GM21390 (cell line): ENCODE results near the gene P4HA2.

Experiments
- ATAC-seq: cut with Tn5 transposase; IDR thresholded peaks from one replicate; pipeline ENCODE4 v1.9.1; 2021; ENCODE audit not compliant: unreplicated experiment

The P4HA2 gene

DNA sequence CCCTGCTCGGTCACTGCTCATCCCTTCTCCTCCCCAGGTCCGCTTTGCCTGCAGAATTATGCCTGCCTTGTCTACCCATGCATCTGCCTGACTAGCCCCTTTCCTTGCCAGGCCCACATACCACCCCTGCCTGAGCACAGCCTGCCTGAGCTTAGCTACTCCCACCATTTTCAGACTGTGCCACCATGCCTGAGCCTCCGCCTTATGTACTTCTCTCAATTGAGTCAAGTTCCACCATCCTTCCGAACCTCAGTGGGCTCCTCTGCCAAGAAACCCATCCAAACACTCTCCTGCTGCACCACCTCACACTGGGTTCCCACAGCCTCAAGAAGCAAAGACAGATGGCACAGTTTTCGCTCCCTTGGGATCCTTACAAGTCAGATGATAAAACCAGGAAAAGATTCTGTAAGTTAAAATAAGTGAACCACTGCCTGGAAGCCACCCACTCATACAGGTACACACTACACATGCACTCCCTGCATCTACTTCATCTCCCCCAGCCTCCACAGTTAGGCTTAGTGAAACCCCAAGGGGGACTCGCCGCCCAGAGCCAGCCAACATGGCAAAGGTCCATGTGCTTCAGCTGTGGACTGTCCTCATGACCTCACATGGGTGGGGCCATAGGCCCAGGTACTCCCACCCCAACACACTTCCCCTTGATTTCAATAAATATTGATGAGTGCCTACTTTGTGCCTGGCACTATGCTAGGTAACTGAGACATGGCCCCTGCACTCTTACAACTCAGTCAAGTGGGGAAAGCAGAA is 23.1 kb downstream of the P4HA2 start:
- ATAC-seq: no peak

DNA sequence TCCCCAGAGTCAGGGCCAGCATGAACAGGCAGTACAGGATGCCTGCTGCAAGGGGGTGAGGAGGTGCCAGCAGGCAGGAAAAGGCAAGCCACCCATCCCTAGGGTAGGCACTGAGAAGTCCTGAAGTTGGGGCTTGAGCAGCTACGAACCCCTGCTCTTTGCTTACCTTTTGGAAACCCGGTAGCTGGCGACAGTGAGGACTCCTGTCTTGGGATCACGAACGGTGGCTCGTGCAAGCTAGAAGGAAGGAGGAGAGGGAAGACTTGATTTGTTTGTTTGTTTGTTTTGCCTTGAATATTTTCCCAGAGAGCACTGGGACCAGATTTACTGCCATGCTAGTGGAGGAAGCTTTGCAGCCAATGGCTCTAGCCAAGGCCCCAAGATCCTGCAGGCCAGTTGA is 23.7 kb downstream of the P4HA2 start:
- ATAC-seq: no peak

DNA sequence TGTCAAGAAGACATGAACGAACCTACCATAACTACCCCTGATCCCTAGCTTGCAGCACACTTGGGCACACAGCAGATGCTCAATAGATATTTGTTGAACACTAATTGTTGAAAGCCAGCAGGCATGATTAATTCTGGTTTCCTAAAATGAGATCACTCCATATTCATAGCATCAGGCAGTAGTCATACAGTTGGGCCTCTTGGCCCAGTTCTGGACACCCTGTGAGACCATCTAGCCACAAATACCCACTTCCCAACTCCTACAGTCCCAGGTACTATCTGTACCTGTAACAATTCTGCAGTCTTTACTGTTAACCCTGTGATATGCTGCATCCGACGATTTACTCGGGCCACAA is 24.2 kb downstream of the P4HA2 start:
- no peak for ATAC-seq

DNA sequence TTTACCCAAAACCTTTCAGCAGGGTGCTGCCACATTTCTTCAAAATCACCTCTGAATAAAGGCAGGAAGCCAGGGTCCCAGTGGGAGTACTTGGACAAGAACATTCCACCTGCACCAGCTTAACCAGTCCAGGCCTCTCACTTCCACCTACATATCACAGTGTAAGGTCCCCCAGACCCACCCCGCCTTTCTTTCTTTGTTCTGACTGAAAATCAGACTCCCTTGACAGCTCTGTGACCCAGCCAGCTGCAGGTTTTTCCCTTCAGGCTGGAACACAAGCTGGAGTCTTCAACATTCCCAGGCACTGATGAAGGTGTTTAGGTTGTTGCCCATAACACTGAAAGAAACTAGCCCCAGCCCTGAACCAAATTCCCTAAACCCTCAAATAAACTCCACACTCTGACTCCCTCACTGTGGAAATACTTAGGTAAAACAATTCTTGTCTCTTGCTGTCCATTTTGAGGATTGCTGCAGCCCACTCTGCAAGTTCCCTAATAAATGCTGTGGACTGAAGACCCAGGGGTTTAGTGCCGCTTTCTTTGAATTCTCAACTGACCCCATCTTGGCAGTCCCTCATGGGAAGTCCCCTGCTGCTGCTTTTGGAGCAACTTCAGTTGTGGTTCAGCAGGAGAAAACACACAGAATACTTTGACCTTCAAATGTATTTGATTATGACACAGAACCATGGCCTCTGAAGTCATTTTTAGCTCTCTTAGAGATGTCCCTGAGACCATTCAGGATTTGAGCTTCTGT is 24.8 kb downstream of the P4HA2 start:
- ATAC-seq: no peak

DNA sequence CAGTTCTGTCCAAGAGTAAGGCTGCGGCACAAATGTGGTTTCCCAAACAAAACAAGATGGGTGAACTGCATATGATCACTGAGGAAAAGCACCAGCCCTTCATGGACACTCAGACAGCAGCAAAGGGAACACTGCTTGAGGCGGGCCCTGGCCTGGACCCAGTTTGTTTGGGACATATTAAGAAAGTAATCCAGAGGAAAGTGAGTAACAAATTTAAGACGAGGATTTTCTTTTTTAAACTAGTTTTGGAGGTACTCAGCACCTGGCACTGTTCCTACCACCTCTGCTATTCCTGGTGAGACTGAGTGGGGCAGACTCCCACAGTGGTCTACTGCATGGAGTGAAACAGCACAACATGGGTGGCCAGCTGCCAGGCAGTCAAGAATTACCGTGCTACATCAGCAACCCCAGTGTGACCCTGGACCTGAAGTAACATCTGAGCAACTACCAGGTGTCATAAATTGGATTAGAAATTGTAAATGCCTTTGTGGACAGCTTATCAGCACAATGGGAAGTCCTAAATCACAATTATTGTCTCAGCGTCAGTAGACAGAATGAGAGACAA is 28.5 kb downstream of the P4HA2 start:
- no peak for ATAC-seq

DNA sequence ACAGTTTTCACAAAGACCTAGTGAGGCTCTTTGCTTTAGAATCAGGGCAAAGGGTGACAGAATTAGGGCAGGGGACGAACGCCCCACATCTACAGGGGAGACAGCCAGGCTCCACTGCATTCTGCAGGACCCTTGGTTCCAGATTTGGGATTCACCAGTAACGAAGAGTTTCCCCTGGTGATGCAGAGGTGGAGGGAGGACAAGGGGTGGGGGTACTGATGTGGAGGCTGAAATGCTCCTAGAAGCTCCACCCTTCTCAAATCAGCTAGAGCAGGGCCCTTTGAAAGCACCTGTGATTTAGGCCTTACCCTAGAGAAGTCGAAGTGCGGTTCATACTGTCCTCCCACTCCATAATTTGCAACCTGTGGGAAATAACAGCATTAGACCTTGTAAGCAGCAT is 29.1 kb downstream of the P4HA2 start:
- no peak for ATAC-seq

DNA sequence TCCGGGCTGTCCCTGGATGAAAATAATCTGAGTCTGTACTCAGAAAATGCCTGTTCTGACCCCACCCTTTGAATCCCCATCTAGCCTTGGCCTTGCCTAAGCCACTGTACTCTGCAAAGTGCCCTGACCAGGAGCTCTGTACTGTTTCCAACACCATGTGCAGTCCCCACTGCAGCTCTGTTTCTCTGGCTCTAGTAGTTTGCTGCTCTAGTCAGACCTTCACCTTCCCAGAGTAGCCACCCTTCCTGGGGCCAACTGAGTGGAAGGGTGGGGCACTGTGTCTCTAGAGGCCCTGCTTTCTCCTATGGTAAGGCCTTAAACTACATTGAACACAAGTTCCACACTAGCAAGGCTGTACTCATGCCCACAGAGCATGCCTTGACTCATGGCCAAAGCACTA is 31.9 kb downstream of the P4HA2 start:
- ATAC-seq: no peak

DNA sequence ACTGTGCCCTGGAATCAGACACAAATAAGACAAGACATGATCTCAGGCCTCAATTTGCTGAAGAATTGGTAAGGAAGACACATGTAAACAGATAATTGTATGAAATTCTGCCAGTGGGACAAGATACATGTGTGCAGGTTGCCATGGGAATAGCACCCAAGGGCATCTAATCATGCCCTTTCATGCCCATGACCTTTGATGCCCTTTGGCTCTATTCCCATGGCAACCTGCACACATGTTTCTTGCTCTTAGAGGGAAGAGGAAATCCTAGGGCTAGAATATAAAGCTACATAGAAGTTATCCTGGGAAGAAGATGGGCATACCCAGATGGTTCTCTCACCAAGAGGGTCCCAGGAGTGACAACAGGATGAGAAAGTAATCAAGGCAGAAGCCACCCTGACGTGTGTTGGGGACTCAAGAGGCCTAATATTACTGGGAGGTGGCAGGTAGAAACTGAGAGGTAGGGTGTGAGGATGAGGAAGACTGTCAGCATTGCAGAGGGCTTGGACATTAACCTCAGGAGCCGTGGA is 34.4 kb downstream of the P4HA2 start:
- no peak for ATAC-seq

DNA sequence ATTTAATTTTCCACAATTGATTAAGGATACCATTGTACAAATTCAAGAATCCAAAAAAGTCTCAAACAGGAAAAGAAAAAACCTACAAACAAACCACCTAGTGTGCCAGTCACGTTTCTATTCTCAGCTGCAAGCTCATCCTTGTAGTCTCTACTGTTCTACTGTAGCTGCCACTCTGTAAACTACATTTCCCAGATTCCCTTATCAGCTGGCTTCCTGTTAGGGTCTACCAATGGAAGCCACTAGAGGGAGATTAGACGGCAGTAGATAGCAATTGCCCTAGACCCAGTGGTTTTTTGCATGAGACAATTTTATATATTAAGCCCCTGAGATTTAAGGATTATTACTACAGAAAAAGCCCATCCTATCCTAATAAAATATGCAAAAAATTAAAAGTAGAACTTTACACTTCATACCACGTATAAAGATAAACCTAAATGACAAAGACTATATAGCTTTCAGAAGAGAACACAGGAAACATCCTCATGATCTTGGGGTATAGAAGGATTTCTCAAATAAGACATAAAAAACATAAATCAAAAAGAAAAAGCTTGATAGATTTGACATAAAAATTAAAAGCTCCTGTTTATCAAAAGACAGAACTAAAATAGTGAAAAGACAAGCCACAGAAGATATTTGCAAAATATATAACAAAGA is 37.4 kb downstream of the P4HA2 start:
- peak; percentile 93 for ATAC-seq

DNA sequence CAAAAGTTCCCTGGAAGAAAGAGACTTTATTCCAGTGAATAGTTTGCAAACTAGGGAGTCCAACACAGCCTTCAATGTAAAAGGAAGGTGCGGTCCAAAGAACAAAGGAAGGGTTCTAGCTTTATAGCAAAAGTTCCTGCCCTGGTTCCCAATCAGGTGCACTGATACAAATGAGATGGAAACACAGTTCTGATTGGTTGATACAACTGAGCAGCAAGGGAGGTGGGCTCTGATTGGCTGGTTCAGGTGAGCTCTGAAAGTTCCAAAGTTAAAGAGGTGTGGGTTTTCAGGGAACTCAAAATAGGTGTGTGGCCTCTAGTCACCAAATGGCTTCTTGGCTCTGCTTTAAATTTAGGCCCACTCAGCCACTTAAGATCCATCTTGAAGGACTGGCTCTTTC is 43.1 kb downstream of the P4HA2 start:
- no peak for ATAC-seq

DNA sequence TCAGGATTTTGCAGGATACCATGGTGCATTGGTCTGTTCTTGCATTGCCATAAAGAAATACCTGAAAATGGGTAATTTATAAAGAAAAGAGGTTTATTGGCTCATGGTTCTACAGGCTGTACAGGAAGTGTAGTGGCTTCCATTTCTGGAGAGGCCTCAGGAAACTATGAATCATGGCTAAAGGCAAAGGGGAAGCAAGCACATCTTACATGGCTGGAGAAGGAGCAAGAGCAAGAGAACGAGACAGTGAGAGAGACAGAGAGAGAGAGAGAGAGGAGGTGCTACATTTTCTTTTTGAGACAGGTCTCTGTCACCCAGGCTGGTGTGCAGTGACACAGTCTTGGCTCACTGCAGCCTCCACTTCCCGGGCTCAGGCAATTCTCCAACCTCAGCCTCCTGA is 43.9 kb downstream of the P4HA2 start:
- ATAC-seq: no peak

DNA sequence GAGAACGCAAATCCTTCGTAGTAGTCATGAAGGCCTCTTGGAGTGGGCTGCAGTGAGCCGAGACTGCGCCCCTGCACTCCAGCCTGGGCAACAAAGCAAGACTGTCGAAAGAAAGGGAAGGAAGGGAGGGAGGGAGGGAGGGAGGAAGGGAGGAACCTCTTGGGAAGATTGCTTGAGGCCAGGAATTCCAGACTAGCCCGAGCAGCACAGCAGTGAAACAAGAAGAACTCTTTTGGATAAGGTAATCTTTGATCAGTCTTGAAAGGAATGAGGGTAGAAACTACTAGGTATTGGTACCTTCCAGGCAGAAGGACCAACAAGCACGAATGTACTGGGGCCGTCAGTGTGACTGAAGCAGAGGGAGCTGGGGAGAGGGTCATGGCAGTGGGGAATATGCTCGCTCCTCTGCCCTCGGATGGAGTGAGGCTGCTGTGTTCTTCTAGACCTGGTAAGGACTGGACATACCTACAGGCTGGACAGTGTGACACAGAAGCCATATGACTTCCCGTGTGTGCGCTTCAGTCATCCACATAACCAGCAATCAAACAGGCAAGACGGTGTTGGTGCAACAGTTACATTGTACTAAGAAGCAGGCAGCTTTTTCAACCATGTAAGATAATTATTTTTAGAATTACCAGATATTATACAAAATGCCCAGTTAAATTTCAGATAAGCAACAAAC is 45.2 kb downstream of the P4HA2 start:
- ATAC-seq: no peak

DNA sequence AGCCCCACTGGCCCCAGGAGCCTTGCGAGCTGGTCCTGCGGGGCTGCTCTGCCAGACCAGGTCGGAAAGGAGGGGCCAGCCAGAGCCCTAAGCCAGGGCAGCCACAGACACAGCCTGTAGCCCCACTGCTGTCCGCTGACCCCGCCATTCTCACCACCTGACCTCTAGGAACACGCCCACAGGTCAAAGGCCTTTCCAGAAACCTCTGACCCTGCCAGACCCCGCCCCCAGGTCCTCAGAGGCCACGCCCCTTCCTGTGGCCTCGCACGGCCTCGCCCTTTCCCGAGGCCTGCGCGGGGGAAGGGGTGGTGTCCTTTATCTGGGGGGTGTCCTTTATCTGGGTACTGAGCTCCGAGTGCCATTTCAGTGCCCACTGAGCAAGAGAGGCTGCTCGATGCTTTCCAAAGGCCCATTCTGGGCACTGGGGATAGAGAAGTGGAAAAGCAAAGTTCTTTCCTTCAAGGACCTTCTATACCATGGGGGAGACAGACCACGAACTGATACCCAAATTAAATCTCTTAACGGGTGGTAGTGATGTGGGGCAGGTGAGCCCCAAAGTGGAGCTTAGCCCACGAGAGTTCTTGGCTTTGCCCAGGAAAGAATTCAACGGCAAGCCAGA is 46.5 kb downstream of the P4HA2 start:
- ATAC-seq: no peak

DNA sequence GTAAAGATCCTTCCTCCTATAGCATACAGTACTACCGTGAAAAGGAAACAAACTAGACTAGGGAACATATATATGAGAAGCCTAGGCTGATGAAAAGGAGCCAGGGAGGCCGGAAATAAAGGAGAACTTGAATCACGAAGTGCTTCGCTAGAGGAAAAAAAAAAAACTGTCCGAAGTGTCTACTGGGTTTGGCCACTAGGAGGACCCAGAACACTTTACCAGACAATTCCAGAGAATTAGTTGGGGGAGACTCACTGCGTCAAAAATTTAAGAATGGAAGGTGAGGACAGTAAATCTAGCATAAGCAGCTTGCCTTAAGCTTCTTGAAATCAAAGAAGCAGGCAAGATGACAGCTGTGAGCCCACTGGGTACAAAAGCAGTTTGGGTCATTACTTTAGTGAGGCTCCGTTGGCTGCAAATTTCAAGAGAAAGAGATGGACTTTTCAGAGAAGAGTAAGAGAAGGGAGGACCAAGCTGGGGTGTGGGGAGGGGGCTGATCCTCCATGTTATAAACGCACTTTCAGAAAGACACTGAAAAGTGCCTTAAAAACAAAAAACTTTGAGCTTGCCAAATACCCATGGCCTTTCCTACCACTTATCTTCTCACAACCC is 47.4 kb downstream of the P4HA2 start:
- no peak for ATAC-seq

DNA sequence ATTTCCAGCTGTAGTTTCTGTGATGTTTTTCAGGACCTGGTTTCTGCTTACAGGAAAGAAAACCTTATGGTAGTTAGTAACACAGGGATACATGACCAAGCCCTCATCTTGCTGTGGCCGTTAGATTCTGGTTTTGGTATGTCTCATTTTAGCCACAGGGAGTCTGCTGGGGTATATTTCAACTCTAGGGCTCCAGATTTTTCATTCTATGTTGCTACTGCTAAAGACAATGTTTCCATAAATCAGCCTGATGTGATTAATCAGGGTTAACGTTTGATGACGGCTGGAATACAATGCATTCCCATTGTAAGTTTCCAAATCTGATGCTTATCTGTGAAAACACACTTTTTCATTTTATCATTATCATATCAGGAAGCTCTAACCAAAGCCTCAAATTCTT is 48.2 kb downstream of the P4HA2 start:
- ATAC-seq: no peak

DNA sequence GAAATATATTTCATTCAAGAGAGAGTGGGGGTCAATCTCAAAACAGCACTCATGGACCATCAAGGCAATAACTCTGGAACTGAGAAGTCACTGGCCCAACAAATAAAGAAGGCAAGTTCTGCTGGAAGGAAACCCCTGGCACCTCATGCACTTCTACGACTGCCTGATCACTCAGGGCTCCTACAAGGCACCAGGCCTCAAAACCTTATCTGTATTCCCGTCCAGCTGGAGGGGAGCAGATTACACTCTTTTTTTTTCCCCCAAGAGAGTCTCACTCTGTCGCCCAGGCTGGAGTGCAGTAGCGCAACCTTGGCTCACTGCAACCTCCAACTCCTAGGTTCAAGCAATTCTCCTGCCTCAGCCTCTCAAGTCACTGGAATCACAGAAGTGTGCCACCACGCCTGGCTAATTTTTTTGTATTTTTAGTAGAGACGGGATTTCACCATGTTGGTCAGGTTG is 49.9 kb downstream of the P4HA2 start:
- ATAC-seq: no peak

DNA sequence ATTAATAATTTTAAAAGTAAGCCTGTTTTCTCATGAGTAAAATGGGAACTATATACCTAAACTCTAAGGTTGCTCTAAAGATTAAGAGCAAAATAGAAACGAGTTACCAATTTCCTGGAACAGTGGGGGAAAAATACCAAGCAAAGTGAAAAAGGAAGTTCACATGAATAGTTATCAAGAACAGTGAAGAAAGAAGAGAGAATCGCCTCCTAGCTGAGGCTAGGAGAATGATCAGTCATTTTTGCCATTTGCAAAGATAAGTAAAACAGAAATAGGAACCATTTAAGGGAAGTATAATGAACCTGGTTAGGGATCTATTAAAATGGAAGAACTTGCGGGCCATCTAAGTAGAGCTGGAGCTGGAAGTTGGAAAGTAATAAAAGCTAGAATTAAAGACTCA is 50.7 kb downstream of the P4HA2 start:
- ATAC-seq: peak; percentile 78

DNA sequence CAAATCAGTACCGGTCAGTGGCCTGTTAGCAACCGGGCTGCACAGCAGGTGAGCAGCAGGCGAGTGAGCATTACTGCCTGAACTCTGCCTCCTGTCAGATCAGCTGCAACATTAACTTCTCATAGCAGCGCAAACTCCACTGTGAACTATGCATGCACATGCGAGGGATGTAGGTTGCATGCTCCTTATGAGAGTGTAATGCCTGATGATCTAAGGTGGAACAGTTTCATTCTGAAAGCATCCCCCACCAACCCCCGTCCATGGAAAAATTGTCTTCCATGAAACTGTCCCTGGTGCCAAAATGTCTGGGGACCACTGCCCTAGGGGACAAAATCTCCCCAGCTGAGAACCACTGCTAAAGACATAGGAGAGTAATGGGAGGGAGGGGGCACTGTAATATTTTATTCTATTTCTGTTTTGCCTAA is 51.1 kb downstream of the P4HA2 start:
- ATAC-seq: peak; percentile 21

DNA sequence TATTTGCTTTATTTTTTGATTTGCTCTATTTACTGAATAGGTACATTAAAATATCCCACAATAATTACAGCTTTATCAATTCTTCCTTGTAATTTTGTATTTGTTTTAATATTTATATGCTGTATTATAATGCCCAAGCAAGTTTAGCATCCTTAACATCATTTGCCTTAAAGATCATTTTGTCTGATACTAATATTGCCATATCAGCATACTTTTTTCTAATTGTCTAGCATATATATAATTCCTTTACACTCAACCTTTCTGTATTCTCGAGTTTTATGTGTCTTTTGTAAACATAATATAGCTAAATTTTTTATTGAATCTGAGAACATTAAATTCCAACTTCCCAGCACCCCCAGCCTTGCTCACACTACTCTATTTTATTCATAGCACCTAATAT is 64.7 kb downstream of the P4HA2 start:
- ATAC-seq: no peak
